Left lung (tissue), 10 donors: ENCODE data around the gene MICB. TPM values are rescaled to one million over a fixed set of nuclear protein-coding genes. Genes with fewer than 3 reads are reported as not detected.

Experiments used
- ATAC-seq: fragments of 200-7000 bp; cut with Tn5 transposase; one replicate; pipeline ENCODE4 v1.9.1; 2020; ENCODE audit warnings: moderate library complexity
- DNase-seq, 4 donors: peaks; one replicate each; pipeline ENCODE4 v3.0.0-alpha.2; 2013 to 2020
- H3K27ac ChIP-seq, 2 donors: fragments of 200-600 bp; sonication (generic) in 1 of 2; one replicate each; pipeline versions ENCODE4 v1.5.0 to v1.8.0; 2020 to 2021
- H3K27me3 ChIP-seq, 2 donors: fragments of 200-600 bp; sonication (generic) in 1 of 2; one replicate each; pipeline versions ENCODE4 v1.5.0 to v1.8.0; 2020 to 2021
- H3K36me3 ChIP-seq, 2 donors: fragments of 200-600 bp; sonication (generic) in 1 of 2; one replicate each; pipeline versions ENCODE4 v1.5.0 to v1.8.0; 2020 to 2021
- H3K4me1 ChIP-seq, 2 donors: fragments of 200-600 bp; one replicate each; pipeline ENCODE4 v1.8.0; 2021
- H3K4me3 ChIP-seq, 2 donors: fragments of 200-600 bp; sonication (generic) in 1 of 2; one replicate each; pipeline versions ENCODE4 v1.5.0 to v1.8.0; 2020 to 2021; ENCODE audit warnings: mild to moderate bottlenecking in 1 of 2
- H3K9me3 ChIP-seq, 2 donors: fragments of 200-600 bp; sonication (generic) in 1 of 2; one replicate each; pipeline versions ENCODE4 v1.5.0 to v1.8.0; 2020 to 2021
- CTCF ChIP-seq, 2 donors: fragments of 200-600 bp; sonication (generic) in 1 of 2; IDR thresholded peaks; one replicate each; pipeline versions ENCODE4 v1.5.0 to v1.8.0; 2021; ENCODE audit warnings: antibody characterized with exemption in 2 of 2
- intact Hi-C, 2 donors: fragments of 100-400 bp; cut with DNase I; formaldehyde crosslinking; loops; one replicate each; pipeline versions ENCODE4 v1.11.2 to v1.14.2; 2022
- polyA plus RNA-seq, 6 donors: library from polyadenylated mRNA; unstranded; fragments of 120-200 nt; gene quantifications; one replicate each; pipeline ENCODE4 v1.2.1, GENCODE V29; 2013; ENCODE audit not compliant: insufficient read length in 6 of 6
- total RNA-seq, 2 donors: library from RNA; stranded (reverse); fragmentation: NEBNext Ultra II Directional; extraction: Animal tissue kit (Norgen Biotek cat#: 25700); gene quantifications; one replicate each; pipeline ENCODE4 v1.2.1, GENCODE V29; 2021
- donor health status: DM: no; HTN: yes; CAD: no.
- donor health status: DM: no; HTN: no; CAD: no.

The MICB gene
- total and polyA plus RNA-seq, 8 donors = 0.80 to 11.3 (median 2.3) TPM

GRCh38 chr6:31532644-31533454, 34.9 kb downstream of the MICB start:
- H3K27ac ChIP-seq = no peak overlapping the region
- intact Hi-C loops = no loop called here
- peaks cover 0 to 20% of the 10 kb centered on the region in 2 donors for H3K4me1 ChIP-seq
- no peak for DNase-seq
- no peak overlapping the region for H3K4me3 ChIP-seq
- H3K27me3 ChIP-seq = no peaks in the 10 kb centered on the region
- no peaks in the 10 kb centered on the region for H3K9me3 ChIP-seq
- peaks cover 0 to 95% of the 10 kb centered on the region in 2 donors for H3K36me3 ChIP-seq
- ATAC-seq = no peak
- TF ChIP-seq CTCF (IDR thresholded peaks at IDR 0.05) = no peak

GRCh38 chr6:31533455-31533841, 35.5 kb downstream of the MICB start:
- DNase-seq = no peak
- no peak for ATAC-seq
- H3K36me3 ChIP-seq = peaks cover 0 to 99% of the 10 kb centered on the region in 2 donors
- no peak overlapping the region for H3K4me3 ChIP-seq
- H3K27me3 ChIP-seq = no peaks in the 10 kb centered on the region
- H3K27ac ChIP-seq = no peak overlapping the region
- H3K9me3 ChIP-seq = no peaks in the 10 kb centered on the region
- no peak for TF ChIP-seq CTCF (IDR thresholded peaks at IDR 0.05)
- peaks cover 0 to 25% of the 10 kb centered on the region in 2 donors for H3K4me1 ChIP-seq
- intact Hi-C loops = no loop called here

GRCh38 chr6:31534011-31534410, 36.1 kb downstream of the MICB start:
- Histone ChIP-seq H3K4me3 (no peak overlapping the region), H3K27me3 (no peaks in the 10 kb centered on the region), H3K9me3 (no peaks in the 10 kb centered on the region), H3K4me1 (peaks cover 0 to 31% of the 10 kb centered on the region in 2 donors), H3K27ac (no peak overlapping the region), H3K36me3 (peaks cover 0 to 99% of the 10 kb centered on the region in 2 donors)
- intact Hi-C loops = no loop called here
- no peak for ATAC-seq
- DNase-seq = no peak
- TF ChIP-seq CTCF (IDR thresholded peaks at IDR 0.05) = no peak

GRCh38 chr6:31534521-31535040, 36.6 kb downstream of the MICB start:
- H3K27ac ChIP-seq = no peak overlapping the region
- DNase-seq (no peak), ATAC-seq (no peak)
- no peaks in the 10 kb centered on the region for H3K9me3 ChIP-seq
- H3K4me1 ChIP-seq = peaks cover 5 to 36% of the 10 kb centered on the region in 2 donors
- intact Hi-C loops = no loop called here
- no peak for TF ChIP-seq CTCF (IDR thresholded peaks at IDR 0.05)
- H3K27me3 ChIP-seq = no peaks in the 10 kb centered on the region
- peaks cover 0 to 100% of the 10 kb centered on the region in 2 donors for H3K36me3 ChIP-seq
- H3K4me3 ChIP-seq = no peak overlapping the region

GRCh38 chr6:31535538-31536324, 37.8 kb downstream of the MICB start:
- no peaks in the 10 kb centered on the region for H3K9me3 ChIP-seq
- ATAC-seq = no peak
- no peak overlapping the region for H3K4me3 ChIP-seq
- H3K4me1 ChIP-seq = peaks cover 16 to 48% of the 10 kb centered on the region in 2 donors
- no peak for TF ChIP-seq CTCF (IDR thresholded peaks at IDR 0.05)
- no peak overlapping the region for H3K27ac ChIP-seq
- intact Hi-C loops = no loop called here
- H3K36me3 ChIP-seq = peaks cover 0 to 96% of the 10 kb centered on the region in 2 donors
- no peaks in the 10 kb centered on the region for H3K27me3 ChIP-seq
- DNase-seq = no peak
